Measurements from ENCODE around the gene ARHGEF10L.

- TF ChIP-seq CTCF (IDR thresholded peaks at IDR 0.05) (peak; percentile 91 to 95 (median 92)), POLR2A (IDR thresholded peaks at IDR 0.05) (no peak), POLR2AphosphoS5 (IDR thresholded peaks at IDR 0.05; ENCODE audit: insufficient read depth in 1 of 2, low read depth in 1 of 2) (peak; percentile 61 to 78)
Observed at GRCh38 chr1:17502326-17502778, 37.1 kb upstream of the ARHGEF10L start.

Data from vagina (tissue), 2 donors.